NCI-H146 treated with DMSO at 0.1 percent for 48 hours (cell line): ENCODE data around the gene PLD5.
"Not testable (repeated sequence)": the region's sequence is repeated elsewhere in the genome, so short reads cannot be mapped to it uniquely, and the experiment has no call there.

Experiments
- DNase-seq: peaks from one replicate; lab custom pipeline; 2025; ENCODE audit not compliant: unreplicated experiment; lab: John Stamatoyannopoulos, UW

The PLD5 gene

DNA sequence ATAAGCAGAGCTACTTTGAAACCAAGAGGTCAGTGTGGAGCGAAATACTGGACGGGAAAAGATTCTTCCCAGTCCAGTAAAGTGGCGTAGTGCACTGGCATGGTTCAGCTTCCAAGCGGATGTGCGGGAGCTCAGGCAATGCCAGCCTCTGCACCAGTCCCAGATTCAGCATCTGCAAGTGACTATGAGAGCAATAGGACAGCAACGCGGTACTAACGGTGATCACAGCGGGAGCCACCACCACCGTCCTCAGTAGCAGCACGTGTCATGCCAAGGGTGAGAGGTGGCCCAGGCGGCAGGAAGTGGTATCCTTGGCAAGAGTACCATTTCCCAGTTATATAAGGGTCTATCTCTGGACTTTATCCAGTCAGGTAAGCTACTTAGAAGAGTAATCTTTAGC is 17.8 kb downstream of the PLD5 start:
- DNase-seq = no peak

DNA sequence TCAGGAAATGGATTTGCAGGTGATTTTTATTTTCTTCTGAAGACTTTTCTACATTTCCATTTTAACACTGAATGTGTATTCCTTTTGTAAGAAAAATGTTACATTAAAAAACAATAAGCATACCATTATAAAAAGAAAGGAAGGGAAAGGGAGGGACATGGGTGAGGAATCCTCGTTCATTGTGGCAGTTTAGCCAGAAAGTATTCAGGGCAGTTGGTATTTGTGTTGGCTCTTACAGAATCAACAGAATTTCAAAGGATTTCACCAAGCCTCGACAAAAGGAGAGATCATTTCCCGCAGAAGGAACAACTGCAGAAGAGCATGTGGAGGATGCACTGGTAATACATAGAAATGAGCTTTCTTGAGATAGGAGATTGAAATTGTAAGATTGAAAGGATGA is 35.0 kb downstream of the PLD5 start:
- no peak for DNase-seq

DNA sequence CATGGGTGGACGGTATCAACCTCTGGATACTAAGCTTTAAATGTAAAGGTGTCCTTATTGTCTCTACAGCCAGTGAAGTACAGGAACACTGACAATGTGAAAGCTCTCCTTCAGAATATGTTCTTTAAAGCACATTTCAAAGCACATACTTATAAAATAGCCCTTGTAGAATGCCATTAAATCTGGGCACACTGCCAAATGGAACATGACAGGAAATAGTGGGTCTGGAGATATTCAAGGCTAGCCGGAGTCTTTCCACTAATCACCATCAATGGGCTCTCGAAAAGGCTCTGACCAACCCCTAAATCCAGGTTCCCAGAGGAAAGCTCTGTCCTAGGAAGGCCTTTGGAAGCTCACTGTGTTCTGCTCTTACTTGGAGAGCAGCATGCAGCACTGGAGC is 46.6 kb downstream of the PLD5 start:
- DNase-seq = no peak

DNA sequence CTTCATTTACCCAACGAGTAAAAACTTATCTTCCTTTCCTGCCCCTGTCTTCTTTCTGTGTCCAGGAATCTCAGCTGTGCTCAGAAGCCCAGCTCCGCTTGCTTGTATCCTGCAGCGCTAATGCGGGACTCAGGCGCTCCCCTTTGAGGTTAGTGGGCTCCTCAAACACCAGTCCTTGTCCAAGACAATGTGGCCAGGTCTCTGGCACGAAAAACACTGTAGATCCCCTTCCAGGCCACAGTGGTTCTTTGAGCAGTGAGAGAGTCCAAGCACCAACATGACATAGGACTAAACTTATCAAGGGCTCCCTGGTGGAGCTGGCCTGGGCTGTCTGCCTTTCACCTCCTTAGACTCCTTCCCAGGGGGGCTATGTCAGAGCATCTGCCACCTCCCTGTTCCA is 53.7 kb downstream of the PLD5 start:
- no peak for DNase-seq

DNA sequence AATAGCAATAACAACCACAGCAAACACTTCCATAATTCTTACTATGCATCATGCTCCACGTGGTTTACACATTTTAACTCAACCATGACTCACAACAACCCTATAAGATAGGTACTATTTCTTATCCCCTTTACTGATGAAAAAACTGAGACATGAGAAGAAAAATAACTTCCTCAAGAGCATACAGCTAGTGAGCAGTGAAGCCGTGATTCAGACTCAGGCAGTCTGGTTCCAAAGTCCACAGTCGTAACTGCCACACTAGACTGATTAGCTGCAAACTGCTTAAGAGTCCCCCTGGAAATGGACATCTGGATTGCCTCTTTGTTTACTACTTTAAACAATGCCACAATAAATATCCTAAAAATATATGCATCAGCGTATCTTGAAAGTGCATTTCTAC is 55.7 kb downstream of the PLD5 start:
- no peak for DNase-seq

DNA sequence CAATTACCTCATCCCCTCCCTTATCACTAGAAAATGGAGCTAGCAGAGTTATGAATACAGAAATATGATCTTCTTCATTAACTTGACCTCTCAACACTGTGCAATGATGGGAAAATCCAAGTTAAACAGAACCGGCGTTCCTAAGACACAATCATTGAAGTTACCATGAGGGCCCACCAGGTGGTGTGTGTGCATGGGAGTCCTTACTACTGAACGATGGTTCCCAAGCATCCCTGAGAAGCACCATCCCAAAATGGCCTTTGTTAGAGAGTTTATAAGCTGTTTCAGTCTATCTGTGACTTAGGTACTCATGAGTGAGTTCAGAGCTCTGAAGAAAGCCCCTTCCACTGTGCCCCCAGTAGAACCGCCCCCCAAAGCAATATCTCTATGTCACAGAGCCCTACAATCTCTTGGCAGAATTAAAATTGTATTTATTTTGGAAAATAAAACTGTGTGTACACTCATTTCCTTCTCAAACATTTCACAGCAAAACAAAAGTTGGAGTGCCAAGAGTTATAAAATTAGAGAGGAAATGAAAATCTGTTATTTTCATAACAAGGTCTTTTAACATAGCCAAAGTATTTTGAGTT is 56.8 kb downstream of the PLD5 start:
- peak; percentile 67 for DNase-seq

DNA sequence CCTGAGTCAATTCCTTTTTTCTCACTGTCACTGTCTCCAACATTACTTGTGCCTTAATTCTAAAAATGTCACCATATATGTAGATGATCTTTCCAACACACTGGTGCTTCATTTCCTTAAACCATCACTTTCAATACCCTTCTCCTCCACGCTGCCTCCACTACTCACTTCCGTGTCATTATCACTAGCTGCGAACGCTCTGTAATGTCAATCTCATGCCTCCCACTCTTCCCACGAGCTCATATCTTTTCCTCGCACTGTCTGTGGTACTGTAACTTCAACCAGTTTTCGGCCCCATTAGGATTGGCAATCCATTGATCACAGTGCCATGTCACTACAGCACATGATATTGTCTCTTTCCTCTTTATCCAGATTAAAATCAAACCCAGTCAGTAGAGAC is 61.6 kb downstream of the PLD5 start:
- no peak for DNase-seq

DNA sequence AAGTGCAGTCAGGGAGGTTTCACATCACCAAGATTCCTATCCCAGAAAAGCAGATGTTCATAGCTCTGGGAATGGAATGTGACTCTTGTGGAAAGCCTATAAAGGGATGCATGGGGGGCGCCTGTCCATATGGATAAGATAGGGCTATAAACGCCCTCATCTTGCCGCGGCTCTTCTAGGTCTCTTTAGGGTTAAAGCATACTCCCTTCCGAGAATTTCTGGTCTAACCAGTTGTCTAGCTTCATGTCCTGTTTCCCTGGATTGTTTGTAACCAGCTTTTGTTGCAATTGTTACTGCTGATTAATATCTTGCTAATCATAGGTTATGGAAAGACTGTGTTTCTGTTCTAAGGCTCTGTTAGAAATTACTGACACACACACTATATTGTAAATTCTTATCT is 64.8 kb downstream of the PLD5 start:
- DNase-seq = not testable (repeated sequence)

DNA sequence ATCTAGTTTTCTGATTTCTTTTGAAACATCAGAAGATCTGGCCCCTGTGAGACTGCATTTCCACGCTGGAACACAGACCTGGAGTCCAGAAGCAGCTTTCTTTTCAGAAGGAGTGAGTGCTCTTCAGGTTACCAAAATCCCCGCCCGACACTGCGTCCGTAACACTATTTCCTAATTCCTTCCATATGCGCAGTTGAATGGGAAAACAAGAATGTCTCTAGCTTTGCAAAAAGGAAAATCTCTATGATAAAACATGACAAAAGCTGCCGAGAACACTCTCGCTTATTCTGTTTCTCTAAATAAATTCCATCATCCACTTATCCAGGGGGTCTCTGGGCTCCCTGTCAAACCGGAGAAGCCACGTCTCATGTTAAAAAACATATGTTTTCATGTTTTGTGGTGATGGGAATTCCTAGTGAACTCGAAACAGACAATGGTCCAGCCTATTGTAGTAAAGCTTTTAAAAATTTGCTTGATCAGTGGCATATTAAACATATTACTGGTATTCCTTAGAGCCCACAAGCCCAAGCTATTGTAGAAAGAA is 67.7 kb downstream of the PLD5 start:
- no peak for DNase-seq

DNA sequence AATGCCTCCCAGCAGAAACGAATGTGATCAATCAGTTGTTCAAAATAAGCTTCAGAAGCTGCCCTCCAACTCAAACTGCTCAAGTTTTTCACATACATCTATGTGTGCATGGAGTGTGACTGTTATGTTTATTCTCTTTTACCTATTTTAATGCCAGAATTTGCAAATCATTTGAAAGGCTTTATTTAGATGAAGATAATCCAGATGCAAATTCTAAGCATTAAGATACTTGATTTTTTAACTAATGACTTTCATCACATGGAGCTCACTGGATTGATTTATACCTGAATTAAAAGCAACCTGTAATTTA is 69.5 kb downstream of the PLD5 start:
- no peak for DNase-seq

DNA sequence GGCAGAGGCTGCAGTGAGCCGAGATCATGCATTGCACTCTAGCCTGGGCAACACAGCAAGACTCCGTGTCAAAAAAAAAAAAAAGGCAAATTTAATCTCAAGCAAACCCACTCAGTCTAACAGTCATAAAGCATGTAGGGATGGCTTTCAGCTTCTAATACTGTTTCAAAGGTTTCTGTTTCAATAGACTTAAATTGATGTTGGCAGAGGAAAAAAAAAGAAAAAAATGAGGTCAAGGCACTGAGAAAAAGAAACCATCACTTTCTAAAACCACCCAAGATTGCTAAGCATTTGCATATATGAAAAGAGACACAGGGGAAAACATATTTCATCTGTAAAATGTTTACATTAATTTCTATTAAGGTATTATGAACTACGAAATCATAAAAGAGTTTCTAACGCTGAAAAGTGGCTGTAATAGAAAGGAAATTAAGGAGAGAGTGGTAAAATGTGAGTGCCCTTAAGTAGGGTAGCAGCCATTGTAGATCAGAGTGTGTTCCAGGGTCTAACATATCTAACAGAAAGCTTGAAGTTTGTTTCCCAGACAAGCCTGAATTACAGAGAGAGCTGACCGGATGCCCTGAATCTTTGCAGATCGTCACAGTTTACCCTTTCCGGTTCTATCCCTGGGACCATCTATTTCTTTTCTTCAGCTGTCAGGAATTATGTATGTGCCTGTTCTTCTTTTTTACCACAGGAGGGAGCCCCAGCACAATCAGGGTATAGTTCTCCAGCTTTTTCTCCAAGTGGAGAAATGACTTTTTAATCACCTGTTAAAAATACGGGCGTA is 70.0 kb downstream of the PLD5 start:
- DNase-seq = peak; percentile 71

DNA sequence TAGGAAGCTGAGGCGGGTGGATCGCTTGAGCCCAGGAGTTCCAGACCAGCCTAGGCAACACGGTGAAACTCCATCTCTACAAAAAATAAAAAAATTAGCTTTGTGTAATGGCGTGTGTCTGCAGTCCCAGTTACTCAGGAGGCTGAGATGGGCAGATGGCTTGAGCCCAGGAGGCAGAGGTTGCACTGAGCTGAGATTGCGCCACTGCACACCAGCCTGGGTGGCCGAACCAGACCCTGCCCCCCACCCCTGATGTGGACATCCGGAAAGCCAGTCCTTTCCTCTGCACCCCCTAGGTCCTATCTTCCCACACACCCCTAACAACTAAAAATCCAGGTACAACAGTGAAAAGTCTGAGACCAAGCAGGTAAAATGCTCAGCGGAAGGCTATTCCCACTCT is 71.9 kb downstream of the PLD5 start:
- DNase-seq = no peak

DNA sequence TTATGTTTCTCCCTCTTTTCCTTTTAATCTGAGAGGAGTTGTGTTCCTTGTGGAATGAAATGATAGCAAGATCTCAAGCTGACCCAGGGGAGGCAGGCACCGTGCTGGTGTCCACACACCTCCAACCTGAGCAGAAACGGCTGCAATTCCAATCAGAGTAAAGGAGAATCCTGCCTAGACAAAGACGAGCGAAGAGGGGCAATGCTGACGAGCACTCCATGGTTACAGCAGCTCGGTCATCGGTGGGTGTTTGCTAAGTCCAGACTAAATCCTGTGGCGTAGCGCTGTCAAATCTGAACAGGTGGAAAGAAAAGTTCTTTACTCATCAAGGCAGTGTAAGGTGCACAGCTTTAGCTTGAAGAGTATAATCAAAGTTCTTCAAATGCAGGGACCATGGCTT is 74.8 kb downstream of the PLD5 start:
- peak; percentile 60 for DNase-seq

DNA sequence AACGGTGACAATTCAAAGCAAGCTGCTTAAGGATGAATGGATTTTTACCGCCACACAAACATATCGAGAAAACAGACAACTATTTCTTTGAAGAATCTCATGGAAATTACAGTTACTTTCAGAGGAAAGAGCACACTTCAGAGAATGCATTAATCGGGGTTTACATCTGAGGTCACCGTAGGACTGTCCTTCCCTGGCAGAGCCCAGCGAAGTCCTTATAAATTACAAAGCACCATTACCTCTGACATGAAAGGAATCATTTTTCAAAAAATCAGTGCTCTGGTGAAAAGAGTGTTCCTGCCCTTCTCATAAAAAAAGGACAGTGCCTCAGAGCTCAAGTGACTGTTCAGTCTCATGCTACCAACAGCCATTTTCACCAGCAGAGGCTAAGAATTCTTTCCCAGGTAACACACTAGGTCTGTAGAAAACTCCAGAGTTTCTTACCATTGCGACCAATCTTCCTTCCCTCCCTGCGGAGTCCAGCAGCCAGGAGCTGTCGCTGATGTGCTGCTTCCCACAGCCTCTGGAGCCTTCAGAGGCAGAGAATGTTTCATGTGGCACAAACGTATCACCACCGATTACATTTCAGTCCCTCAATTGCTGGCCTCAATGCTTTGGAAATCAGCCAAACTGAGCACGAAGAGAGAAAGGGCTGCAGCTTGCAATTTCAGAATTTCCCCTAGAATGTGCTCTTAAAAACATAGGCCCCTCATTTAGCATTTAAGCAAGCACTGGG is 75.4 kb downstream of the PLD5 start:
- DNase-seq = peak; percentile 37

DNA sequence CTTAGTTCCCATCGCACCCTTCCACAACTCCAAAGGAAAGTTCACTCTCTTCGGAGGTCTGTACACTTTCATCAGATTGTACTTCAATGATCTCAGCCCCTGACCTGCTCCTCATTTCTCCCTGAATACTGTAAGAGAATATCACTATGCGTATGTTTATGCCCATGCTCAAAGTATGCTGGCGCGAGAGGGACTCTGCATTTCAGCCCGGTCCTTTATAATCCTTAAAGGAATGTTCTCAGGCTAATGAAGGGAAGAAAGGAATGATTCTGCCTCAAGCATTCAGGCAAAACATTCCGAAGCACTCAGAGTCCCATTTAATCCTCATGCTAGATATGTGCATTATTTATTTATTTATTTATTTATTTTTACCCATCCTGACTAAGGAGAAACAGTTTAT is 76.8 kb downstream of the PLD5 start:
- no peak for DNase-seq

DNA sequence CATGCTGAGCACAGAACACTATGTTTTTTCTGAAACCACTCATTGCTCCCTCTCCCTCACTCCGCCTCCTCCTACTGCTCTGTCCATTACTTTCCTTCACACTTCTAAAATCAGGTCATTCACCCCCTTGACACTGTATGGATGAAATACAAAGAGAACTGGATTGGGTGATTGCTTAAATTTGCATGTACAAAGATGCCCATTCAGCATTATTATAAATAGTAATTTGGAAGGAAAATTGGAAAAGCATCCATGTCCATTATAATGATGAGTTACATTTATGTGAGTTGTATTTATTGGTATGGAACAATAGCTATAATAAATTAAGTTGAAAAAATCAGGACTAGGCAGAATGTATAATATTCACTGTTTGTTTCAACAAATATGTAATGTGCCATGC is 83.7 kb downstream of the PLD5 start:
- DNase-seq = no peak

DNA sequence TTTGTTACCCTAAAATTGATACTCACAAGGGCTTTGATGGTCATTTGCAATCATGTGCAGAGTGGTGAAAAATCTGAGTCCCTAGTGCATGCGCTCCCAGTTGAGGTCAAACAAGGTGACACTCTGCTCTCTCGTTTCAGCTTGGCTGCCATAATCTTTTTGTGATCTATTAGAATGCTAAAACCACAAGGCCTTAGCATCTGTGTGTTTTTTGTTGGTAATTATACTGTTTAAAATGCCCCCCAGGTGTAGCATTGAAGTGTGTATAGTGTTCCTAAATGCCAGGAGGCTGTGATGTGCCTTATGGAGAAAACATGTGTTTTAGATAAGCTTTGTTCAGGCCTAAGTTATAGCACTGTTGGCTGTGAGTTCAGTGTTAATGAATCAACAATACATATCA is 89.3 kb downstream of the PLD5 start:
- DNase-seq = peak; percentile 24

DNA sequence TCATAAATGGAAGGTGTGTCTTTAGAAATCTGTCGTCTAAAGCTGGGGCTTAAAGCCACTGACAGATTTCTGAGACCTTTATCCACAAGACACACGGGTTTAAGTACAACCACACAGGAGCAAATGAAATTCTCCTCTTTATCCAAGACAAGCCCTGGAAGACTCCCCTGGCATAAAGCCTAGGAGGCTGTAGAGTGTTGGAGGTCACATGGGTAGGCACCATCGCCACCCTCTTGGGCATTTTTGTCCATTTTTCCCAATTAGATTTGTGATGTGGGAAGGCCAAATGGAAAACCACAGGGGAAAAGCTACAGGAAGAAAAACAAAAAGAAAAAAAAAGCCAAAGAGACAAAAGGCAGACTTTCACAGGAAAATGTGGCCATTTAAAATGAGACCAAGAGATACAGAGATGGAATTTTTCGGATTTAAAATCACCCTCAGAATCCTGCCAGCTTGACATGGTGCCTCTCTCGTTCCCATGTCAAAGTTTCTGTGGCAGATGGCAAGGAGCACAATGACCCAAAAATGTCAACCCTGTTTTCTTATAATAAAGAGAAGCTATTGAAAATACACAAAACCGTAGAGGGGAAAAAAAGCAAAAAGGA is 91.9 kb downstream of the PLD5 start:
- no peak for DNase-seq

DNA sequence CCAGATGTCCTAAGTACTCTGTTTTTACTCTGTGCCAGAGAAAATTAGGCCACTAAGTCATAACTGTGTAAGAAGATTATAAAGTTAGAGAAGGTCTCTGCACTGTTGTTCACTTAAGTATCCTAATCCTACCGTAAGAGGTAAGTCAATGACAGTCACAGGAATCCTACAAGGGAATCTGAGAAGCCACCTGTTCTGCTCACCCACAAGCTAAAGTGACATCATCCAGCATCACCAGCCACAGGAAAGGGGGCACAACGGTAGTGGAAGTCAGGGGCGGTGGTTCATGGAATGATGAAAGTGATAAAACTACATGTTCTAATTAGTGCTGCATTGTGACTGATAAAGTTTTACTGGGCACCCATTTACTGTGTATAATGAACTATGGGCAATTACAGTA is 92.7 kb downstream of the PLD5 start:
- no peak for DNase-seq

DNA sequence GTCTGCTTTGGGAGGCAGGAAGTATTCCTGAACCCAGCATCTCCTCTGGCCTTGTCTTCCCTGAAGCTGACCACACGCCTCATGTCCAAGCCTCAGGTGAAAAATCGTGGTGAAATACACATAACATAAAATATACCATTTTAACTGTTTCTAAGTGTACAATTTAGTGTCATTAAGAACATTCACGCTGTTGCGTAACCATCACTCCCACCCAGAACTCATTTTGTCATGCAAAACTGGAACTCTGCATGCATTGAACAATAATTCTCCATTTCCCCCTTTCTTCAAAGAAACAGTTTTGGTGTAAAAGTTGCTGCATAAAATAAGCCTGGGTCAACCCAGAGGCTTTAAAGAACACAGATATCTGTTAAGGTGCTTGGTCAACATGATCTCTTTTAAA is 93.5 kb downstream of the PLD5 start:
- no peak for DNase-seq

DNA sequence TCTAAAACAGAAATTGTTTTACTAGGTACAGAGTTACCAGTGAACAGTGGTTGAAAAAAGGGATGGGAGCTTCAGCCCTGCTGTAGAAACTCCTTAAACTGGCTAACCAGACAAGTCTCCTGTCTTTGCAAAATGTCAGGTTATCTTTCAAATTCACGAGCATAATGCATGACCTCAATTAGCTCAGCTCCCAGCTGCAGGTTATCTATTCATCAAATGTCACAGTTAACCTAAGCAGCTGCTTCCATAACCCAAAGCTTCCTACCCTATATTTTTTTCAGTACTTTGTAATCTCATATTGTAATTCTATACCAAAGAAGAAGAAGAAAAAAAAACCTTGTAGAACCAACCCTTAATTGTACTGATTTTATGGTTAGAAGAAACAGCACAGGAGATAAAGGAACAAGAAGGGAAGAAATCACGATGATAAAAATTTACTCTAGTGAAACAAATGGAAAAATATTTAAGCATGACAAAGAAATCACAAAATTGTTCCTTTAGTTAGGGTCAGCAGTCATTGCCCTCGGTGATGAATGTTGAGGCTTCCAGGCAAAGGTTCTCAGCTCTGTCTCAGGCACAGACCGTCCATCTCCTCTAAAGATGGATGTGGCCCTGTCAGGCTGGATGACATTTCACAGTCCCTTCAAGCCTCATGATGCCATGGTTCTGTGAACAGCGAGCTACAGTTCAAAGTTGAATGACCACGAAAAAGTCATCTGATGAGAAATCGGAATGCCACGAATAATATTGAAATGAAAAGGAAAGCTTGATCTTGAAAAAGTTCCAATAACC is 95.9 kb downstream of the PLD5 start:
- DNase-seq = peak; percentile 92
